HepG2 (cell line): ENCODE data around the gene LATS1. TPM values are rescaled to one million over a fixed set of nuclear protein-coding genes. Genes with fewer than 3 reads are reported as not detected.

ENCODE experiments used
- ATAC-seq: fragments of 200-7000 bp; cut with Tn5 transposase; 3 replicates; pipeline ENCODE4 v1.9.1; 2020; ENCODE audit warnings: mild to moderate bottlenecking, moderate library complexity
- BruUV-seq: library from RNA; stranded (reverse); fragments of 400-500 nt; replicated peaks from 2 replicates; lab custom pipeline; 2021; lab: Mats Ljungman, UMichigan
- CTCF ChIA-PET: fragments of 300-600 bp; formaldehyde crosslinking; extraction: SDS; loops from one replicate; lab custom pipeline; 2021; ENCODE audit warnings: low total read pairs, inconsistent platforms, low intra/inter-chr PET ratio; lab: Yijun Ruan, JAX
- POLR2A ChIA-PET: fragments of 350-600 bp; sonication (Branson Sonifier 250); formaldehyde crosslinking; loops from one replicate; lab custom pipeline; 2020; ENCODE audit warnings: antibody characterized with exemption, inconsistent platforms; lab: Yijun Ruan, JAX
- DNase-seq: peaks from one replicate; pipeline ENCODE4 v3.0.0-alpha.2; 2015; ENCODE audit warnings: low spot score
- FAIRE-seq: peaks from 3 replicates; lab custom pipeline; 2011; peaks lifted over from hg19 to GRCh38; lab: Jason Lieb, UNC
- H2AFZ ChIP-seq: one replicate; pipeline ENCODE4 v1.6.1; 2011; ENCODE audit warnings: low read length, inconsistent platforms
- H3K27ac ChIP-seq: fragments of 300-600 bp; 3 replicates; pipeline ENCODE4 v1.8.0; 2011; ENCODE audit warnings: mixed run types, mild to moderate bottlenecking, mixed read lengths, low read length, inconsistent platforms; ENCODE audit not compliant: insufficient read depth; ENCODE audit errors: extremely low read length
- H3K27me3 ChIP-seq, 2 experiments: fragments of 200-600 bp in 1 of 2; 2 replicates in 1 of 2; 3 replicates in 1 of 2; pipeline versions ENCODE4 v1.6.0 to v1.8.0; 2011; ENCODE audit warnings: low read length in 2 of 2, mild to moderate bottlenecking in 2 of 2, moderate library complexity in 2 of 2, inconsistent platforms in 1 of 2; ENCODE audit not compliant: insufficient read depth in 2 of 2, control insufficient read depth in 1 of 2
- H3K36me3 ChIP-seq, 2 experiments: fragments of 200-600 bp in 1 of 2; replicated peaks in 1 of 2; 2 replicates in 1 of 2; 3 replicates in 1 of 2; pipeline versions ENCODE4 v1.5.1 to v1.8.0; 2011; ENCODE audit warnings: low read length in 2 of 2, inconsistent platforms in 1 of 2; ENCODE audit not compliant: insufficient read depth in 2 of 2, control insufficient read depth in 1 of 2
- H3K4me1 ChIP-seq: 2 replicates; pipeline ENCODE4 v1.5.1; 2012; ENCODE audit warnings: low read length, inconsistent platforms; ENCODE audit not compliant: insufficient read depth
- H3K4me2 ChIP-seq: 2 replicates; pipeline ENCODE4 v1.6.0; 2011; ENCODE audit warnings: low read depth, low read length, inconsistent platforms
- H3K4me3 ChIP-seq, 3 experiments: fragments of 200-600 bp in 1 of 3; sonication (generic), shearing (Covaris generic) in 1 of 3; replicated peaks in 1 of 3; 2 replicates each; pipeline ENCODE4 v1.5.1; 2011 to 2016; ENCODE audit warnings: low read length in 3 of 3, inconsistent platforms in 2 of 3, low read depth in 2 of 3, mild to moderate bottlenecking in 2 of 3, control low read depth in 1 of 3, mixed read lengths in 1 of 3; ENCODE audit not compliant: insufficient read depth in 1 of 3
- H3K79me2 ChIP-seq: one replicate; pipeline ENCODE4 v1.6.1; 2011; ENCODE audit warnings: low read length, inconsistent platforms; ENCODE audit not compliant: insufficient read depth
- H3K9ac ChIP-seq: 2 replicates; pipeline ENCODE4 v1.6.0; 2011; ENCODE audit warnings: mild to moderate bottlenecking, low read depth, low read length, inconsistent platforms; ENCODE audit not compliant: insufficient read depth
- H3K9me3 ChIP-seq: 2 replicates; pipeline ENCODE4 v1.5.1; 2012; ENCODE audit warnings: mild to moderate bottlenecking, low read length
- H4K20me1 ChIP-seq: 2 replicates; pipeline ENCODE4 v1.6.0; 2011; ENCODE audit warnings: inconsistent platforms, mild to moderate bottlenecking, low read length, moderate library complexity; ENCODE audit not compliant: insufficient read depth
- FOSL2 ChIP-seq: sonication (generic); formaldehyde crosslinking; IDR thresholded peaks from 2 replicates; pipeline ENCODE4 v1.4.0; 2020; ENCODE audit warnings: missing genetic modification reagents
- PITX1 ChIP-seq: sonication (generic); formaldehyde crosslinking; IDR thresholded peaks from 2 replicates; pipeline ENCODE4 v1.5.1; 2020; ENCODE audit warnings: mild to moderate bottlenecking, missing genetic modification reagents
- ZNF335 ChIP-seq: sonication (generic); formaldehyde crosslinking; IDR thresholded peaks from 2 replicates; pipeline ENCODE4 v1.4.0; 2020; ENCODE audit warnings: missing genetic modification reagents
- ZNF354B ChIP-seq: sonication (generic); formaldehyde crosslinking; IDR thresholded peaks from 2 replicates; pipeline ENCODE4 v1.8.0; 2022; ENCODE audit warnings: mild to moderate bottlenecking, missing genetic modification reagents
- ZNF782 ChIP-seq: sonication (generic); formaldehyde crosslinking; IDR thresholded peaks from 2 replicates; pipeline ENCODE4 v1.4.0; 2020; ENCODE audit warnings: missing genetic modification reagents, mild to moderate bottlenecking, borderline replicate concordance
- ZNF790 ChIP-seq: sonication (generic); formaldehyde crosslinking; IDR thresholded peaks from 2 replicates; pipeline ENCODE4 v1.8.0; 2022; ENCODE audit warnings: missing genetic modification reagents, mild to moderate bottlenecking, borderline replicate concordance
- WGBS: methylation state at CpG from one replicate; pipeline ENCODE4 v1.1.6; 2017; ENCODE audit warnings: low lambda C conversion rate; 5-methylcytosine and 5-hydroxymethylcytosine counted together
- in situ Hi-C: cut with HindIII; loops from 2 replicates; pipeline ENCODE4 v1.10.0; 2017; ENCODE audit warnings: low pct_unique_long_range_greater_than_20kb; ENCODE audit not compliant: extremely low pct_ligation_motif_present
- intact Hi-C: fragments of 100-400 bp; cut with micrococcal nuclease; formaldehyde crosslinking; loops from one replicate; pipeline ENCODE4 v1.10.0; 2022; ENCODE audit not compliant: unreplicated experiment
- polyA plus RNA-seq, 8 experiments: library from polyadenylated mRNA; depleted of rRNA in 3 of 8; stranded (reverse) in 7 of 8; unstranded in 1 of 8; fragments of >200 nt; fragmentation: Illumina TruSeq in 4 of 8; extraction: Trizol in 4 of 8; gene quantifications; 2 replicates each; pipeline versions ENCODE4 v1.2.1 to v1.2.3, GENCODE V29; 2011 to 2016; ENCODE audit warnings: low read depth in 4 of 8, missing spikeins in 1 of 8, mixed read lengths in 1 of 8; ENCODE audit not compliant: insufficient read depth in 1 of 8
- total RNA-seq, 5 experiments: library from RNA; depleted of rRNA; stranded (reverse); fragments of >200 nt; fragmentation: Illumina TruSeq; extraction: Trizol; gene quantifications; 2 replicates each; pipeline ENCODE4 v1.2.3, GENCODE V29; 2016; ENCODE audit warnings: low read depth in 1 of 5
- TF ChIP-seq, protein P1 (sequence below): sonication (generic); formaldehyde crosslinking; IDR thresholded peaks from 2 replicates; pipeline ENCODE4 v1.5.0; 2020; ENCODE audit warnings: missing genetic modification reagents

LATS1 gene
- total and polyA plus RNA-seq, 2 of the 13 experiments (the other 11 are each of a cell fraction or from before 2014, with no cell fraction given), result 9.9 to 12.6 TPM

DNA sequence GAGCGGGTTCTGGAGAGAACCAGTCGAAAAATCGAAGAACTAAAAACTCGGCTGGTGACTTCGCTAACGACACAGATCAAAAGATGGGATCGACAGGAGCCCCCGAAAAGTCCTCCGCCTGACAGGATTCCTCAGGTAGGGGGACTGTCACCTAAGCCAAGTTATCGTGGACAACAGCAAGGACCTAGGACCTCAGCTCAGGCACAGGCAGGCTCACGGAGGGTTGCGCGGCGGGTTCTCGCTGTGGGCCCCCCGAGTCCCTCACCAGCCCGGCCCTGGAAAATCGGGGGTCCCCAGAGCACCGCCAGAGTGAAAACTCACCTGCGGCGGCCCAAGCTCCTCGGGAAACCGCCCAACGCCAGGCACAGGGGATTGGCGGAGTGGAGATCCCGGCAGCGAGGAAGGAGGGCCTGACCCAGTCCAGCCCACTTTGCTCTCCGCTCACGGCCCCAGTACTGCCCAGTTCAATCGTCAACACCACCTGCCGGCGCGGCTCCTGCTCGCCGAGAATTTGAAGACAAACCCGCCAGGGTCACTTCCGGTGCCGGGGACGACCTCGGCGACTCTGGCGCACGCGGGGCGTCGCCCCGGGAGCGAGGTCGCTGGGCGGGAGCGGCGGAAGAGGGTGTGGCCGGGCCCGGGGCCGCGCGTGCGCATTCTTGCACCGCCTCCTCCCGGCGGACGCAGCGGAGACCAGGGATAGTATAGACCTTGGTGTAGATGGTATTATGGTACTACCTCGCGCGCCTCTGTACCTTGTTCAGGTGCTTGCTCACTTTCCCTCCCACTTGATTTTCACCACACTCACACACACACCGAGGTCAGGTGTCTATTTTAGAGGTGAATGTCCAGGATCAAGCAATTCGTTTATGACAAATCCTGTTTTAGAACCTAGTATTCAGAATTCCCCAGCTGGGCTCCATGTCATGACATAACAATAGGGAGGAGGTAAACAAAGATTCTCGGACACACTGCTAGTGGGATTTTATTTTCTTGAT is 69.5 kb downstream of the LATS1 start, which contains the start of gene KATNA1 (continued):
- TF ChIP-seq ZNF790 (CRISPR knock-in tag), result peak; percentile 94; the same call in 1 of the 2 replicates
- TF ChIP-seq, protein P1, sequence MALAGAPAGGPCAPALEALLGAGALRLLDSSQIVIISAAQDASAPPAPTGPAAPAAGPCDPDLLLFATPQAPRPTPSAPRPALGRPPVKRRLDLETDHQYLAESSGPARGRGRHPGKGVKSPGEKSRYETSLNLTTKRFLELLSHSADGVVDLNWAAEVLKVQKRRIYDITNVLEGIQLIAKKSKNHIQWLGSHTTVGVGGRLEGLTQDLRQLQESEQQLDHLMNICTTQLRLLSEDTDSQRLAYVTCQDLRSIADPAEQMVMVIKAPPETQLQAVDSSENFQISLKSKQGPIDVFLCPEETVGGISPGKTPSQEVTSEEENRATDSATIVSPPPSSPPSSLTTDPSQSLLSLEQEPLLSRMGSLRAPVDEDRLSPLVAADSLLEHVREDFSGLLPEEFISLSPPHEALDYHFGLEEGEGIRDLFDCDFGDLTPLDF (CRISPR knock-in tag), result peak; percentile 96
- TF ChIP-seq ZNF354B (CRISPR knock-in tag), result 0 out of 2 replicates have a peak, but pooled peaks have one; percentile 91
- TF ChIP-seq, all 625 proteins: peak for 503

DNA sequence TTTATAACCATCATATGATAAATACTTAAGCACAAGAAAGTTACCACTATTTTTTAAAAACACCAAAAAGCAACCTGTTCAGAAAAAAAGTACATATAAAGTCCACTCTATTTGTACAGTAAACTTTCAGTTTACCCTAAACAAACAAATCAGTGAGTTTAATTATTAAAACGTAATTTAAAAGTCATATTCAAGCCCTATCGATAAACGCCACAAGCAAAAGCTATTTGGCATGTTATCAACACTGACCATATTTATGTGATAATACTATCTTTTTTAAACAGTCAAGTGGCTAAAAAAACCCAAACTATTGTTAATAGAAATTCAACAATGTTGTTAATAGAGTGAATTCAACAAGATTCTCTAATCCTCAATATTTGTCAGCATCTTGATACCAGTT is 71.3 kb downstream of the LATS1 start:
- peak overlapping the region; percentile 86 for H3K4me2 ChIP-seq
- H3K9ac ChIP-seq, result peak overlapping the region; percentile 74
- H3K36me3 ChIP-seq, result no peaks in the 10 kb centered on the region
- H2AFZ ChIP-seq, result no peak overlapping the region
- no peaks in the 10 kb centered on the region for H4K20me1 ChIP-seq
- intact Hi-C loops, result loop anchor here (5.0 kb wide), 2 partner anchors 99 to 186 kb away; partner anchors contain the start of gene PPIL4
- DNase-seq (no peak), FAIRE-seq (peak; percentile 44), ATAC-seq (no peak)
- ChIA-PET POLR2A (interaction anchor here (1.0 to 2.8 kb wide), 3 partner anchors 71 to 81 kb away, joined by 3 to 8 read pairs (median 4); partner anchors contain the start of genes GINM1 and LATS1), CTCF (no interaction called here)
- peak overlapping the region; percentile 74 to 85 (median 84); a peak in 5 of 6 replicates for H3K4me3 ChIP-seq
- WGBS, result 45% methylated on average over 3 of the region's 3 CpGs
- no peaks in the 10 kb centered on the region; a peak in 1 of 5 replicates for H3K27me3 ChIP-seq
- peaks cover 29% of the 10 kb centered on the region for H3K4me1 ChIP-seq
- H3K9me3 ChIP-seq, result no peaks in the 10 kb centered on the region
- no peak for TF ChIP-seq FOSL2 (CRISPR knock-in tag)
- no peak for TF ChIP-seq ZNF335 (CRISPR knock-in tag)
- no peak for TF ChIP-seq ZNF782 (CRISPR knock-in tag)
- no peak for TF ChIP-seq PITX1 (CRISPR knock-in tag)
- TF ChIP-seq, all 625 proteins: peak for 0
- H3K79me2 ChIP-seq, result peaks cover 40% of the 10 kb centered on the region
- BruUV-seq, result no TSS peak
- in situ Hi-C loops, result loop anchor here (5.0 kb wide), 1 partner anchor 79 kb away; the partner anchor contains the start of gene GINM1
- H3K27ac ChIP-seq, result no peak overlapping the region
